Brain pericyte (primary cell): Measurements from ENCODE around the gene SIX1.

ENCODE experiments used
- DNase-seq: peaks from one replicate; pipeline ENCODE4 v3.0.0-alpha.2; 2012; ENCODE audit warnings: low read depth, low spot score

SIX1 gene

DNA sequence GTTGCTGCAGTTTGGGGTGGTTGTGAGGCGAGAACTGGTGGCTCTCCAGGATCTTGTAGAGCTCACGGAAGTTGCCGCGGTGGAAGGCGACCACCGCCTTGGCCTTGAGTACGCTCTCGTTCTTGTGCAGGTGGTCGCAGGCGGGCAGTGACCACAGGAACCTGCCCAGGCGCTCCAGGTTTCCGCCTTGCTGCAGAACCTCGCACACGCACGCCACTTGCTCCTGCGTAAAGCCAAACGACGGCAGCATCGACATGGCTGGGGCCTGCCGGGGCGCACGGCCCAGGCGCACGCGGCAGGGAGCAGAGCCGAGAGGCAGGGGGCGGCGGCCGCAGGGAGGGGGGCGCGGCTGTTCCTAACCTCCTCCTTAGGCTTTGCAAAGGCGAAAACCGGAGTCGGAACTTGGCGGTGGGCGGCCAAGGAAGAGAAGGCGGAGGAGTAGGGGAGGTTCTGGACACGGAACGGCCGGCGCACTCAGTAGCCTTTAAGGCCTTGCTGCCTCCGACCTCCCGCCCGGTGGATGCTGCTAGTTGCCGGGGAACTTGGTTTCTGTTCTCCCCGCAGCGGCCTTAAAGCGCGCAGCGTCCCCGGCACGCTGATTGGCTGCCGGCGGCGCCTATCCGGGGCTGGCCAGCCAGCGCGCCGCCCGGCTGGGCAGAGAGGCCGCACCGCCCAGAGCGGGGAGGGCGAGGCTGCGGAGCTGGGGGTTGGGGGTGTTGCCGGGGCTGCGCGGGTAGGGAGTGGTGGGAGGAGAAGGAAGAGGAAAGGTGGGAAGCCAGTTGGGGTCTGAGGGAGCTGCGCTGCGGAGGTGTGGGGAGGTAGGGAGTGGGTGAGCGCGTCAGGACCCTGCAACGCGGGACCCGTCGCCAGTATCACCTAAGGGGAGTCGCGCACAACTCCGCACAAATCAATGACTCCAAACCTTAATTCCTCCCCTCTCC is at the start of gene SIX1:
Gene SIX1, minus strand, starts transcription at position 544 of the 941 bp plus-strand sequence. Its CDS starts 288 bp downstream, at position 256.
- DNase-seq: peak; percentile 86

DNA sequence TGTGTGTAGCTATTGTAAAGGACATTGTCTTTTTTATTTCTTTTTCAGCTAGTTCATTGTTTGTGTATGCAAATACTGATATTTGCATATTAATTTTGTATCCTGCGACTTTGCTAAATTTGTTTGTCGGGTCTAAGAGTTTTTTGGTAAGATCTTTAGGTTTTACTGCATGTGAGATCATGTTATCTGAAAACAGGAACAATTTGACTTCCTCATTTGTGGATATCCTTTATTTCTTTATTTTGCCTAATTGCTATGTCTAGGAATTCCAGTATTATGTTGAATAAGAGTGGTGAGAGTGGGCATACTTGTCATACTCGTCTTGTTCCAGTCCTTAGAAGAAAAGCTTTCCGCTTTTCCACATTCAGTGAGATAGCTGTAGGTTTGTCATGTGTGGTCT is 46.0 kb upstream of the SIX1 start:
- no peak for DNase-seq

GRCh38 chr14:60691383-60692113 is 42.3 kb upstream of the SIX1 start:
- no peak for DNase-seq

GRCh38 chr14:60686865-60687264 is 37.6 kb upstream of the SIX1 start:
- no peak for DNase-seq

GRCh38 chr14:60684203-60684602 is 34.9 kb upstream of the SIX1 start:
- no peak for DNase-seq

DNA sequence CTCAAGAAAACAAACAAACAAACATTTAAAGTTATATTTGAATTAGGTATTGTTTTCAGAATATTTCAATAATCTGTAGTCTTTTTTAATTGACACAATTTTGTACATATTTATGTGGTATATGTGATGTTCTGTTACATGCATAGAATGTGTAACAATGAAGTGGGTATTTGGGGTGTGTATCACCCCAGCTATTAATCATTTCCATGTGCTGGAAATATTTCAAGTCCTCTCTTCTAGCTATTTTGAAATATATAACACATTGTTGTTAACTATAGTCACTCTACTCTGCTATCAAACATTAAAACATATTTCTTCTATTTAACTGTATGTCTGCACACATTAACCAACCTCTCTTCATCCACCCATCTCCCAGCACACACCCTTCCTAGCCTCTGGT is 32.0 kb upstream of the SIX1 start:
- no peak for DNase-seq

- no peak for DNase-seq
These were observed 31.2 kb upstream of the SIX1 start for GRCh38 chr14:60680511-60680910.

GRCh38 chr14:60679566-60680258 is 30.4 kb upstream of the SIX1 start:
- DNase-seq: no peak

DNA sequence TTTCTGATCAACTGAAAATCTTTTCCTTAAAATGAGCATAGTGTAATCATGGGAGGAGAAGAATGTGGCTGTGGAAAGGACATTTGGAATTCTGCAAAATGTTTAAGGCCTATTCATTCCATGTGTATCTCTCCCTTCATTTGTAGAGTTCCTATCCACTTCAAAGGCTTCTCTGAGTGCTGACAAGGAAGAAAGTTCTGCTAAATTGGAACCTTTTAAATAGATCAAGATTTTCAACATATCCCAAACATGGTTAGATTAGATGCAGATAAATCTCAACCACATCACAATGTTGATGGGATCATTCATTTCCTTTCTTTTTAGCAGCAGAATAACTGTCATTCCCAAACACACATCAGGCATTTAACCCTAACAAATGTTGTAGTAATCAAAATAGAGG is 28.4 kb upstream of the SIX1 start:
- DNase-seq: no peak

GRCh38 chr14:60670989-60671388 is 21.7 kb upstream of the SIX1 start:
- no peak for DNase-seq

DNA sequence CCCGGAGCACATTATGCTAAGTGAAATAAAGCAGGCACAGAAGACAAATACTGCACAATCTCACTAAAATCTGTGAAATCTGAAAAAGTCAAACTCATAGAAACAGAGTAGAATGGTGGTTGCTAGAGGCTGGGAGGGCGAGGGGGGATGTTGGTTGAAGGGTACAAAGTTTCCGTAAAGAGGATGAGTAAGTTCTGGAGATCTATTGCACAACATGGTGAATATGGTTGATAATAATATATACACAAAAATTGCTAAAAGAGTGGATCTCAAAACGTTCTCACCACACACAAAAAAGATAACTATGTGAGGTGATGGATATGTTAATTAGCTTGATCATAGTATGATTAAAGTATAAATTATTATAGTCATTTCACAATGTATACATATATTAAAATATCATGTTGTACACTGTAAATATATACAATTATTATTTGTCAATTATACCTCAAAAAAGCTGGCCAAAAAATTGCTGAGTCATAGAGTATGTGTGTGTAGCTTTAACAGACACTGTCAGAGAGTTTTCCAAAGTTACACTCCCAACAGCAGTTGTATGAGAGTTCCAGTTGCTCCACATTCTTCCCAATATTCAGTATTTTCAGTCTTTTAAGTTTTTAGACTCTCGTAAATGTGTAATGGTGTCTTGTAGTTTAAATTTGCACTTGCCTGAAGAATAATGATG is 19.3 kb upstream of the SIX1 start:
- no peak for DNase-seq

DNA sequence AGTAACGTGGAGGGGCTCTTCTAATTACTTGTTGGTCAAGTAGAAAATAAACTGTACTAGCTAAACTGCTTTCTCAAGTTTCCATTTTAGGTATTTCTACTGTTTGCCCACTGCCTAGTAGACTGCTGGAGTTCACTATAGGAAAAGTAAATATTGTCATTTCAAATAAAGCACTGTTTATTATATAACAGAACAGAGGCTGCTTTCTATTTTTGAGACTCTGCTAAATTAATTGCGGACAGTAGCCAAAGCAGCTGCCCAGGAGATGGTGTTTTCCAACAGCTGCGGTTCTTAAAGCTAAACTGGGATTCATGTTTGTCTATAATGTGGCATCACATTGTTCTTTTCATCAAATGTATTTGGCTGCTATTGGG is 15.9 kb upstream of the SIX1 start:
- no peak for DNase-seq

DNA sequence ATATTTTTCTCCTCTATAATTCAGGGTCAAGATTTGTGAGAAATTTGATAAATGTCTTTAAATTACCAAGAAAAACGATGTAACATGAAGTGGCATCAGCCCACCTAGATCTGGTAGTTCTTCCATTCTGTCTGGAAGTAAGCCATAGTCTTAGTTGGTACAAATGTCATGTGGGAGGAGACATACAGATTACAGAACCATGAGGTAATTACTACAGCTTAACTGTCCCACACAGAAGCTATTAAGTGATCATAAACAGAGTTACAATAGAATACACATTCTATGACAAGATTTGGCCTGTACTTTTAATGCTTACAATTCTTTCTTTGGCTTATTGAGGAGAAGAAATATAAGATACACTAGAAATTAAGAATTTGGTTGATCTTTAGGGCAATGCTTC is 13.7 kb upstream of the SIX1 start:
- DNase-seq: no peak

GRCh38 chr14:60661721-60662120 is 12.4 kb upstream of the SIX1 start:
- DNase-seq: no peak

GRCh38 chr14:60658909-60659585 is 9.8 kb upstream of the SIX1 start:
- DNase-seq: no peak

DNA sequence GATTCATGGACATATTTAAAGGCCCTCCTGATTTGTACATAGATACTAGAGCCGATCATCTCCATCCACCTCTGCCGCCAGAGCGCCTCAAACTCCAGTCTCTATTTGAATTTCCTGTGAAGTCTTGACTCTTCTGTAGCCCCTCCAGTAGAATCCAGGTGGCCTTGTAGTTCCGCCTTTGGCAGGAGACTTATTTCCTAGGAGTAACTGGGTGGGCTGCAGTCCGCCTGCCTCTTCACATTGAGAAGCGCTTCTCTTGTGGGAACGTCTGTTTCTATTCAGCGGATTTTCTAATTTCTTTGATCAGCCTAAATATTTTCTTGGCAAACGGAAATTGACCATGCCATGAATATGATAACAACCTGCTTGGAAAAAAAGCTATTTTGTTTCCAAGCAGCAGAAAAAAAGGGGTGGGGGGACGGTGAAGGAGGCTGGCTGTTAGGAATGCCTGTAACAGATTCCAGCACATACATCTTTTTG is 9.0 kb upstream of the SIX1 start:
- DNase-seq: no peak

- DNase-seq: no peak
These were observed 8.4 kb upstream of the SIX1 start for GRCh38 chr14:60657456-60658210.

DNA sequence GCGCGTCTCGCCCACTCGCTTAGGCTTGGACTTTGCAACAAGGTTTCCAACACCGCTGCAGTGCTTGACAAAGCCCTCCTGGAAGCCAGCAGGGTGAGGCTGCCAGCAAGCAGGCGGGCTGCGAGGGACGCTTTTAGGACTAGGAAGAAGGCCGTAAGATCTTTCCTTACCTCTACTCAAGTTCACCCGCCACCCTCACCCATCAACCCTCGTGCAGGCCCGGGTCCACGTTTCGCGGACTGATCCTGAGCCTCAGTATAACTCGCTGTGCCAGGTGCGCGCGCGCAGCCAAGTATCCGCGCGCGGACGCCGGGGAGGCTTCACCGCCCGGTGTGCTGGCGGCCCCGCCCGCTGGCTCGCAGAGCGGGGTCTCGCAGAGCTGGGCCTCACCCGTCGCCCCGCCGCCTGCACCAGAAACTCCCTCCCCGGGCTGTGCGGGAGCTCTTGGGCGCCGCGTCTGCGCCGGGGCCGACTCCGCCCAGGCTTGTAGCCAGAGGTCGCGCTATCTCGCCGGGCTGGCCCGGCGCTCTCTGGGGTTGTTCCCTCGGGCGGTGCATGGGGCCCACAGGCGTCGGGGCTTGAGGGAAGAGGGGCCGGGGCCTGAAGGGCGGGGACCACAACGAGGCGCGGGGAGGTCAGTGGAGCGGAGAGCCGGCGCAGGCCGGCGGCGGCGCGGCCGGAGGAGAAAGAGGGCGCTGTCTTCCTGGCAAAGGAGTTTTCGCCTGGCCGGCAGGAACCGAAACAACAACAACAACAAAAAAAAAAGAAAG is 7.6 kb upstream of the SIX1 start:
- DNase-seq: no peak

DNA sequence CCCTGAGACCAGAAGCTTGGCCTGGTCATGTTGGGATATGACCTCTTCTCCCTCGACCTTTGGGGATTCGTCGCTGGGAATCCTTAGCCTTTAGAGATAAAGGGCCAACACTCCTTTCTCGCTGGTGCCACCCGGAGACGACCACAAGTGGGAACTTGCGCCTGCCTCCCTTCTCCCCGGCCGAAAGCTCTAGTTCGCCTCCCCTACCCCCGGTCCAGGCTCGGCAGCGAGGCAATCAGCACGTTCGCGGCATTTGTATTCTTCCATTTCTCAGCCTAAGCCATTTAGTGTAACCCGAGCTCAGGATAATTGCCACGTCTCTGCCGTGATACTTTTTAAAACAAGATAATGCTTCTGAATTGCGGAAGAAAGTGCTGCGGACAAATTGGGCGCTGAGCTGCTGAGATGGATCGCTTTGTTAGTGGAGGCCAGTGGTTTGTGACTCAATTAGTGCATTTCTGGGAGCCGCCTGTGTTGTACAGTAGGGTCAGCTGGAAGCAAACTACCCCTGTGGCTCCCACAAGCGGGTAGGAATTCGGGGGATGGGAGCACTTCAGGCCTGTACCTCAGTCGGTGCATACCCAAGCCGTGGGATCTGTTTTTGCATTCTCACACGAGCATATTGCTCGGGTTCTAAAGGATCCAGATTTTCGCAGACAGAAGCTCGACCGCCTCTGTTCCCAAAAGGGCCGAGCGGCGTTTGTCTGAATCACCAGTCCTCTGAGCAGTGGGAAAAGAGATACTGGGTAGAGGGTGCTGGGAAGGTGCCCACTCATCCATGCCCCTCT is 6.8 kb upstream of the SIX1 start:
- no peak for DNase-seq
